ENCODE measurements around the gene TINCR.
A peak's percentile ranks its signal among the peaks of the same experiment; 100 is the strongest.

The TINCR gene

DNA sequence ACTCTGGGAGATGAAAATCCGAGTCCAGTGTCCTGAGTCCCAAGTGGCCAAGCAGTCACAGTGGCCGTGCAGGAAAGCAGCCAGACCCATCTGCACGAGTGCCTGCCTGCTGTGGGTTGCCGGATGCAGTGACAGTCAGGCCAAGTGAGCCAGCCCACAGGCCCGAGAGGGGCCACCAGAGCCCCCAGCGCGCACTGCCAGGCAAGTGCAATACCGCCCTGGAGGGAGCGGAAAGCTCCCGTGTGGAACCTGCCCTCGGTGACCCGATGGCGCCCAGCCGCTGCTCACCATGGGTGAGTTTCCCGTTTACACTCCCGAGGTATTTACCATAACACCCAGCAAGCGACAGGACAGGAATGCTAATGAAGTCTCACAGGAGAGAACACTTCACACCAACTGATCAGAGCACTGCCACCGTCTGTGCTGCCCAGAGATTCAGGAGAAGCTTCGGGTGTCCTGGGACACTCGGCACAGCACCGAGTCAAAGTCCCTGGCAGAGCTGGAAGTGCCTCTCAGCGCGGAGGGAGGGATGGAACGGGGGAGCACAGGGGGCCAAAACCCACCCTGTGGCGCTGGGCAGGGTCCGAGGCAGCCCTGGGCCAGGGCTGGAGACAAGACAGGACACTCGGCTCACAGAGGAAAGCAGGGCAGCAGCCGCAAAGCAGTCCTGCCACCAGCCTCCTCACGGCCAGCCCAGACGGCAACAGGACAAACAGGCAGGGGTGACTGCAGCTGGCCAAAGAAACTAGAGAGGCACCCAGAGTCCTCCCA is 21.3 kb upstream of the TINCR start:
- no peak for DNase-seq (ENCODE audit: low spot score)

DNA sequence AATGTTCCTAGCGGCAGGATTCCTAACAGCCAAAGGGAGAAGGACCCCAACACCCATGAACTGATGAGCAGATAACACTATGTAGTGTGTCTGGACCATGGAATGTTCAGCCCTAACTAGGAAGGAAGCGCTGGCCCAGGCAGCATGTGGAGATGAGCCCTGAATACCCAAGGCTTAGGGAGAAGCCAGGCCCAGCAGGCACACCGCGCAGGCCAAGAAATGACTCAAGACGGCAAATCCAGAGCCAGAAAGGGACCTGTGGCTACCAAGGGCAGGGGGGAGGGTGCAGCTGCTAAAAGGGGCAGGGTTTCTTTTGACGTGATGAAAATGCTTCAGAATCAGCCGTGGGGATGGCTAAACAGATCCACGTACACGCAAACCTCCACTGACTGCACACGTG is 20.7 kb upstream of the TINCR start:
- DNase-seq (ENCODE audit: low spot score) = no peak

DNA sequence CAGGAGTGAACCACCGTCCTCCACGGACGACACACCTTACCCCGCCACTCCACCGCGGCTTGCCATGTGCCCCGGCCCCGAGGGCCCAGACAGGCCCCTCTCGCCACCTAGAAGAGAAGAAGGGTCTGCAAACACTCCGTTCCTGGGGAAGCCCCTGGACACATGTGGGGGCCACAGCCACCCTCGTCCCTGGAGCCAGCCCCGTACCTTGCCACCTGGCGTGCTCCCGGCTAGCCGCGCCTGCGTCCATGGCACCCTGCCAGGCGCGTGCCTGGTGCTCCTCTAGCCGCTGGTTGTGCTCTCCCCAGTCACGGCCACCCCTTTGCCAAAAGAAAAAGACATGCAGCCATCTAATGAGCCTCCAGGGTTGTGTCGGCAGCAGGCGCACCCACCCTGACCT is 19.9 kb upstream of the TINCR start:
- DNase-seq (ENCODE audit: low spot score) = no peak

DNA sequence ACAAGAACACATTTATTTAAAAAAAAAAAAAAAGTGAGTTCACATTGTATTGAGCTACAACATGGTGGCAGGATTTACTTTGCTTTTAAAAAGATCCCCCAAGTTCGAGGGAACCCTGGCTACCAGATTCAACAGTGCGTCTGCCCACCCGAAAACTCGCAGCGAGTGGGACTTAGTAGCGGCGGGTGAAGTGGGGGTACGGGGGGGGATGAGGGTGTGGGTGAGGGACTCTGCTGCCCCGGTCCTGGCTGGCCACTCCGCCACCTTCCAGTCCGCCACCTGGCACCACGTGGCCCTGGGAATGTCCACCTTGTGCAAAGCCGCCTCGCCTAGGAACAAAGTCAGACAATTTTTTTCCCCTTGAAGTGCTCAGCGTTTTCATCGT is 19.3 kb upstream of the TINCR start:
- no peak for DNase-seq (ENCODE audit: low spot score)

- no peak for DNase-seq (ENCODE audit: low spot score)
These were observed 18.7 kb upstream of the TINCR start for GRCh38 chr19:5586300-5587070.

DNA sequence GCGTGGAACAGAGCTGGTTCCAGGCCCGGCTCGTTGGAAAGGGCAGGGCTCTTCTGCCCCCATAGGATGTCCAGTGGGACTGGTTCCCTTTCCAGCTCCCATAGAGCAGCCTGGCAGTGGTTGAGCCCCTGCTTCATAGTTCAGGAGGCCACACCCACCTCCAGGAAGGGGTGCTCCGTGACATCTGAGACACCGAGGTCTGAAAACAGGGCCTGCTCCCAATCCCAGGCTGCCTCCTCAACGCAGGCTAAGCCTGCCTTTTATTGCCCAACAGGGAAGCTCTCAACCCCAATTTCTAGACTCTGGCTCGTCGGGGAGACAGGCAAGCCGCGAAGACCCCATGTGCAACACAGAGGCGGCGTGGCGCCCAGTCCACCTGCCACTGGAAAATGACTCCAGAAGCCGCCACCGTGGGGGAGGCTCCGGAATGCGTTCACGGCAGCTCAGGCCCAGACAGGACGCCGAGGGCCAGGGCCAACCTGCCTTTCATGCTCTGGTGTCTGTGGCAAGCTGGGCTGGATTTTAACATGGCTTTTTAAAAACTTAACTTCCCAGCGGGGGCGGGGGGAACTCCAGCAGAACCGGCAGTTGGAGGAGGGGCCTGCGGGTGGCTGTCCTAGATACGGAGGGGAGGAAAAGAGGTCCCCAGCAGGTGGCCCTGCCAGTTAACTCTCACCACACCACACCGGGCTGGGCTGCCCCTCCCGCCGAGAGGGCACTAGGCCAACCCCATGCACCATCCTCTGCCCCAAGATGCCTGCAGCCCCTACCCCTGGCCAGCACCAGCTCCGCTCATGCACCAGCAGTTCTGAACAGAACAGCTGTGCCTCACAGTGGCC is 17.9 kb upstream of the TINCR start:
- DNase-seq (ENCODE audit: low spot score) = no peak

DNA sequence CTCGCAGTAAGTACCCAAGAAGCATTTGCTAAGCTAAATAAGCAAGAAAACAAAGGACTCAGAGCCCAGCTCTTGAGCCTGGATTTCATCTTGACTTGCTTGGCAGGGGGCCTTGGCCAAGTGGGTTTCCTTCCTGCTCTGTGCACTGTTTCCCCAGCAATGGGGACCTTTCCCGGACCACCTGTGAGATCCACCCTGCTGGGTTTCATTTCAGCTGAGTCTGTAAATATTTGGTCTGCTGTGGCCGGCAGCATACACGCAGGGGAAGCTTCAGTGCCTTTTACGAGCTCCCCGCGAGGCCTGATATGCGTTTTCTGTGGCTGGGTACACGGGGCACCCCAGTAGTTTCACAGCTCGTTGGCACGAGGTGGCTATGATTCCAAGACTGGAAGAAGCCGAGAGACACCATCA is 12.4 kb upstream of the TINCR start:
- no peak for DNase-seq (ENCODE audit: low spot score)

DNA sequence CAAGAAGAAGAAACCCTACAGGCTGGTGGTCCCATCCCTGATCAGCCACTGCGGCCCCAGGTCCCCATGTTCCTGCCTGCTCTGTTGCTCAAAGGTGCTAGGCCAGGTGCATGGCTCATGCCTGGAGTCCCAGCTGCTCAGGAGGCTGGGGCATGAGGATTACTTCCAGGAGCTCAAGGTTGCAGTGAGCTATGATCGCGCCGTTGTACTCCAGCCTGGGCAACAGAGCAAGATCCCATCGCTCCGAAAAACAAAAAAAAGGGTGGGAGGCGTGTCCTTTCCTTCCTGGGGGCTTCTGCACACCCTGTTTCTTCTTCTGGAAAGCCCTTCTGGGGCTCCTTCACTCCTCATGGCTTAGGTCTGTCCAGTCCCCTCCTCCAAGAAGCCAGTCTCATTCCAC is 11.9 kb upstream of the TINCR start:
- DNase-seq (ENCODE audit: low spot score) = no peak

- DNase-seq (ENCODE audit: low spot score) = no peak
These were observed 11.5 kb upstream of the TINCR start for GRCh38 chr19:5579286-5579685.

GRCh38 chr19:5578097-5578846 is 10.5 kb upstream of the TINCR start:
- peak; percentile 69 for DNase-seq (ENCODE audit: low spot score)

DNA sequence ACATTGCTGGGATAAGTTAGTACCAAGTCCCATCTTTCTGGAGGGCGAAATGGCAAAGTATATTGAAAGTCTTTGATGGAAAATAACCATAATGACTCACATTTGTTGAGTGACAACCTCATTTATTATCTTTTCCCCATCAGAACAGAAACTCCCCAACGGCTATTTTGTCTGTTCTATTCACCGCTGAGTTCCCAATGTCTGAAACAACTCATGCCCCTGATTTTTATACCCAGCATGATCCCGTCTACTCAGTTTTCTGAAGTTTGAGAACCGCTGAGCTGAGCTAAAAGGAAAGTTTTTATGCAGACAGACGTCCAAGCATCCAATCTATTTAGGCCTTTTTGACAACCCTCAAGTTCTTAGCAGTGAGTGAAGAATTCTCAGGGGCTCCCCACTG is 7.8 kb upstream of the TINCR start:
- DNase-seq (ENCODE audit: low spot score) = no peak

DNA sequence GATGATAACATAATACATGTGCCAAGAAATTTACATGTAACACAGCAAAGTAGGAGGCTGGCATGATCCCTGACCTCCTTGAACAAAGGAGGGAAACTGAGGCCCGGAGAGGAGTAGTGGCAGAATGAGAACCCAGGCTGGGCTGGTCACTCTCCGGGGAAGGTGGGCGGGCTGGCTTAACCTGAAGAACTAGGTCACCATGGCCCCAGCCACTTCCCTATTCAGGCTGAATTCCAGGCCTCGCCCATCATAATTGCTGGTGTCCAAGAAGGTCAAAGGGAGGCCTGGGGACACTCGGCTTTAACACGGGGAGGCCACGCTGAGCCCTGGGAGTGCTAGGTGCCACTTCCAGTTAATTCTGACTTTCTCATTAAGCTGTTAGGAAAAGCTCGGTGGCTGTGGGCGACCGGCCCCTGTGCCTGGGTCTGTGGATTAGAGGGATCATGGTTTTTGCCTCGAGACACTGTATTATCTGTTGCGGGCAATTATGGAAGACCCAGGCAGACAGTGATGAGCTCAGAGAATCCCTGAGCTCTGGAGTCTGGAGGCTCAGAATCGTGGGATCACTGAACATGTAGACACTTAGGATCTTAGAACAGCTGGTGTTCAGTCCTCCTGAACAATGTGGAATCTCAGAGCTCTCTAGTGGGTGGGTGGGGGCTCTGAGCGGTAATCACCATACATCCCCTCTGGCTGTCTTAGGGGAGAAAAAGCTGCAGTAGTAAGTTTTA is 5.0 kb upstream of the TINCR start:
- no peak for DNase-seq (ENCODE audit: low spot score)

- no peak for DNase-seq (ENCODE audit: low spot score)
These were observed 4.0 kb upstream of the TINCR start for GRCh38 chr19:5571777-5572176.

GRCh38 chr19:5567970-5568407 is 236 bp upstream of the TINCR start:
- DNase-seq (ENCODE audit: low spot score) = no peak

DNA sequence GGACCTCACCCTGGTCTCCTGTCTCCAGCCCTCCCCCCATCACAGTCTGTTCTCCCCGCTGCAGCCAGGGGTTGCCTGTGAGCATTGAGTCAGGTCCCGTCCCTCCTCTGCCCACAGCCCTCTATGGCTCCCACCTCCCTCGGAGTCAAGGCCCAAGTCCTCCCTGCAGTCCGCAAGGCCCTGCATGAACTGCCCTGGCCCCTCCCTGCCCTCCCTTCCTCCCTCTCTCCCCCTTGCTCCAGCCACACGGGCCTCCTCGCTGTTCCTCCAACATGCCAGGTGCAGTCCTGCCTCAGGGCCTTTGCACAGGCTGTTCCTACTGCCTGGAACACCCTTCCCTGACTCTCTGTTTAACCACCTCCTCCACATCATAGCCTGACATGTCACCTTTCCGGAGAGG is 2.8 kb downstream of the TINCR start:
- no peak for DNase-seq (ENCODE audit: low spot score)

- no peak for DNase-seq (ENCODE audit: low spot score)
These were observed 3.7 kb downstream of the TINCR start for GRCh38 chr19:5563935-5564612.

DNA sequence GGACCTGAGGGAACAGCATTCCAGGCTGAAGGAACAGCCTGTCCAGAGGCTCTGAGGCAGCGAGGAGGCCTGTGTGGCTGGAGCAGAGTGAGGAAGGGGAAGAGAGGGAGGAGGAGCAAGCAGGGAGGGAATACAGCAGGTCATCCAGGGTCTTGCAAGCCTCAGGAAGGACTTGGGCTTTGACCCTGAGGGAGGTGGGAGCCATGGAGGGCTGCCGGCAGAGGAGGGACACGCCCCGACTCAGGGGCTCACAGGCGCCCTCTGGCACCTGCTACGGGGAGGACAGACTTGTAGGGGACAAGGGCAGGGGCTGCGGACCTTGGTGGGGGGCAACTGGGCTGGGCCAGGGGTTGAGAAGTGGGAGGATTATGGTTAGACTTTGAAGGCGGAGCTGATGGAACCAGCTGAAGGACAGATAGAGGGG is 4.7 kb downstream of the TINCR start:
- DNase-seq (ENCODE audit: low spot score) = no peak

- no peak for DNase-seq (ENCODE audit: low spot score)
These were observed 5.5 kb downstream of the TINCR start for GRCh38 chr19:5562280-5562679.

DNA sequence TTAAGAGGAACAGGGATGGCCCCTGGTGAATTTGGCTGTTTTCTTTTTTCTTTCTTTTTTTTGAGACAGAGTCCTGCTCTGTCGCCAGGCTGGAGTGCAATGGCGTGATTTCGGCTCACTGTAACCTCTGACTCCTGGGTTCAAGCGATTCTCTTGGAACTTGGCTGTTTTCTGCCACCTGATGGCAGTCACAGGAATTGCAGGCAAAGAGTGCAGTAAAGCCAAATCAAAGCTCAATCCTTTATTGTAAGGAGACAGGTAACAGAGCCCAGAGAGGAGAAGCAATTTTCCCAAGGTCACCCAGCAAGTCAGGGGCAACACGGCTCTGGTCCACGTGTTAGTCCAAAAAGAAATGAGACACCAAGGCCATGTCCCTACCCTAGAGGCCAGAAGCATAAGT is 6.2 kb downstream of the TINCR start:
- DNase-seq (ENCODE audit: low spot score) = no peak

DNA sequence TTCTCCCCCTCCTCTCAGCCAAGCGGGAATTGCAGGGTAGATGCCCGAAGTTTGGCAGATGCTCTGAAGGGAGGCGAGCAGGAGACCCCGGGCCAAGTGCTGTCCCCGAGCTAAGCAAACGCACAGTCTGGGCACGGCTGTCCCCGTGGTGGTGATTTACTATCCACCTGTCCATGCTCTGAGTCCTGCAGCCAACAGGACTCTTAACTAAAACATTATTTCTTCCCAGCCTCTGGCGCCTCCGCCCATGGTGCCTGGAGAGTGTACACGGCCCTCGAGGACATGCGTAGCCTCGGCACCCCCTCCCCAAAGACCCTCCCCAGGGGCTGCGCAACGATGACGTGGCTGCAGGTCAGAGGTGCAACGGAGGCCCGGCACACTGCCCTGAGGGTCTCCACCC is 7.6 kb downstream of the TINCR start:
- DNase-seq (ENCODE audit: low spot score) = no peak

DNA sequence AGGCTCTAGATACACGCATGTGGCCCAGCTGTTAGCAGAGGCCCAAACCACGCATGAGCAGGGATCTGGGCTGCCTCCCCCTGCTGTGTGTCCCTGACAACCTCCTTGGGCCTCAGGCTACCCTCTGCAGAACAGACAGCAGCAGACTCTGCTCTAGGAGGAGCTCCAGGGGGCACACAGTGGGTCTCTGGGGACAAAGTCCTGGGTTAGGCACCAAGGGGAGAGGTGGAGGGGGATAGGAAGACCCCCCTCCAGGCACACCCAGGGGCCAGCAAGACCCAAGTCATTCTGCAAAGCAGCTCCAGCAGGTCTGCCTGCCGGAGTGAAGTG is 8.0 kb downstream of the TINCR start:
- DNase-seq (ENCODE audit: low spot score) = no peak
